Measurements from ENCODE around the gene BDKRB2.

GRCh38 chr14:96201157-96201556 is 3.5 kb upstream of the BDKRB2 start:
- TF ChIP-seq POLR2AphosphoS5 (IDR thresholded peaks at IDR 0.05; ENCODE audit: low read depth, low read length) = no peak
- no peak for TF ChIP-seq POLR2A (IDR thresholded peaks at IDR 0.05; ENCODE audit: low read depth, low read length)
- TF ChIP-seq TAF1 (IDR thresholded peaks at IDR 0.05; ENCODE audit: borderline replicate concordance, low read depth, low read length) = no peak

All from GM12892 (cell line).